ENCODE measurements around the gene TNC. TPM values are rescaled to one million over a fixed set of nuclear protein-coding genes. Genes with fewer than 3 reads are reported as not detected.

TNC gene
- total RNA-seq, 4 donors from 2014 or later = 79.7 to 242 (median 161) TPM

DNA sequence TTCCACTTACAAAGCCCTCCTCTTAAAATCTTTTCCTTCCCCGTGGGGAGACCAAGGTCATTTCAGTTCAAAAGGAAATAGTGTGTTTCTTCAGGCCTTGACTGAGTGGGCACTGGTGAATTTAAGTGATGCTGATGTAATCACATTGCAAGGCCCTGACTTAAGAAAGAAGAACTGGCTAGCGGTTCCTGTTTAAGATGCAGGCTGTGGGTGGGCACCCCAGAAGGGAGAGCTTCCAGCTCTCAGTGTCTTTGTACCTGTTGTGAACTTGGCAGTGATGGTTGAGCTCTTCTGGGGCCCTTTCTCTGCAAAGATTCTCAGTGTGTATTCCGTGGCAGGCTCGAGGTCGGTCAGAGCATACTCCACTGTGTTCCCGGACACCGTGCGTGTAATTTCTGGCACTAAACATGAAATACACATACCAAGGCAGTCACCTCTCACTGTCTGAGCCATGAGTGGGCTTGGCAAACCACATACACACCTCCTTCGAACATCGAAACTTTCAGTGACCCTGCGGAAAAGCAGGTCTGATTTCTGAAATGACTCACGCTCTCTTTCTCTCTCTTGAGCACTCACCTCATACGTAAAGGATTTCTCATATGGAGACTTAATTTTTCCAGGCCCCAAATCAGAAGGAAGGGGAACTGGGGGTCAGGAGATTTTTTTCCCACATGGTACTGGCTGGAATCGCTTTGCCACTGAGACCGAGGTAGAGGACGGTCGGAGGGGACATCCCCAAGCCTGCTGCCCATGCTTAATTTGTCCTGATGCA is 81.9 kb downstream of the TNC start:
- TF ChIP-seq, protein P1, sequence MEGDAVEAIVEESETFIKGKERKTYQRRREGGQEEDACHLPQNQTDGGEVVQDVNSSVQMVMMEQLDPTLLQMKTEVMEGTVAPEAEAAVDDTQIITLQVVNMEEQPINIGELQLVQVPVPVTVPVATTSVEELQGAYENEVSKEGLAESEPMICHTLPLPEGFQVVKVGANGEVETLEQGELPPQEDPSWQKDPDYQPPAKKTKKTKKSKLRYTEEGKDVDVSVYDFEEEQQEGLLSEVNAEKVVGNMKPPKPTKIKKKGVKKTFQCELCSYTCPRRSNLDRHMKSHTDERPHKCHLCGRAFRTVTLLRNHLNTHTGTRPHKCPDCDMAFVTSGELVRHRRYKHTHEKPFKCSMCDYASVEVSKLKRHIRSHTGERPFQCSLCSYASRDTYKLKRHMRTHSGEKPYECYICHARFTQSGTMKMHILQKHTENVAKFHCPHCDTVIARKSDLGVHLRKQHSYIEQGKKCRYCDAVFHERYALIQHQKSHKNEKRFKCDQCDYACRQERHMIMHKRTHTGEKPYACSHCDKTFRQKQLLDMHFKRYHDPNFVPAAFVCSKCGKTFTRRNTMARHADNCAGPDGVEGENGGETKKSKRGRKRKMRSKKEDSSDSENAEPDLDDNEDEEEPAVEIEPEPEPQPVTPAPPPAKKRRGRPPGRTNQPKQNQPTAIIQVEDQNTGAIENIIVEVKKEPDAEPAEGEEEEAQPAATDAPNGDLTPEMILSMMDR (IDR thresholded peaks at IDR 0.05) = no peak
- no peak for TF ChIP-seq POLR2A (IDR thresholded peaks at IDR 0.05)
- Histone ChIP-seq H3K36me3 (no peaks in the 10 kb centered on the region), H3K9me3 (no peaks in the 10 kb centered on the region), H3K4me1 (no peaks in the 10 kb centered on the region), H3K27me3 (no peaks in the 10 kb centered on the region), H3K4me3 (no peak overlapping the region), H3K27ac (peak overlapping the region; percentile 56 to 65)
- DNase-seq = no peak
- intact Hi-C loops (cut with DNase I; ENCODE audit: low total_unique reads) = no loop called here

DNA sequence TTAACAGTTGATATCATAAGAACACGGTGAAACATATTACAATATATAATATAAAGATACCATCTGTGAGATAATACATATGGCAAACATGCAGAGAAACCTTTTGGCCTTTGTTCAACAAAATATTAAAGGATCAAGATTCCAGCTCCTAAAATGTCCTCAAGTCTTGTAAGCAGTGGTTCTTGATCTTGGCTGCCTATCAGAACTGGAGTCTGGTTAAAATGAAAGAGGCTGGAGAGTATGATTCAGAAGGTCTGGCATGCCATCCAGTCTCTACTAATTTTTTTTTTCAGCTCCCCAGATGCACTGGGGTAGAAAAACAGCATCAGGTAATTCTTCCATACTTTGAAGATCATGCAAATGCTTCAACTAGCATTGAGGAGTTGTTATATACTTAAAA is 83.2 kb downstream of the TNC start:
- Histone ChIP-seq H3K27ac (peak overlapping the region; percentile 56 to 65), H3K36me3 (no peaks in the 10 kb centered on the region), H3K4me3 (no peak overlapping the region), H3K4me1 (no peaks in the 10 kb centered on the region), H3K9me3 (no peaks in the 10 kb centered on the region), H3K27me3 (no peaks in the 10 kb centered on the region)
- intact Hi-C loops (cut with DNase I; ENCODE audit: low total_unique reads) = no loop called here
- no peak for TF ChIP-seq POLR2A (IDR thresholded peaks at IDR 0.05)
- TF ChIP-seq, protein P1 (IDR thresholded peaks at IDR 0.05) = no peak
- no peak for DNase-seq

DNA sequence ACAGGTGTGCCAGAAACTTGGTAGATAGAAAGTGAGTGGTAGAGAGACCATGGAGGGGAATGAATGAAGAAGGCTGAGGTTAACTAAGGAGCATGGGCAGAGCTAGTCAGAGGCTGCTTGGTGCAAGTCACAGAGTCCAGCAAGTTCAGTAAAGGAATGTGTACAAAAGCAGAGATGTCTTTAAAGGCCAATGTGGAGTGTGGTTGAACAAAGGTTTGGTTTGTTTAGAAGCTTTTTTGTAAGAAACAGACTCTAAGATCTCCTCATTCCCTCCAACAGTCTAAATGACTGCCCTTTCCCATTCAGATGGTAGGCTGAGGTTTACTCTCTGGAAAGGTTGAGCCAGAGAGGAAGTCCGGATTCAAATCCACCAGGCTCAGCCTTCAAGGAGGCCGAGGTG is 84.2 kb downstream of the TNC start:
- TF ChIP-seq, protein P1 (IDR thresholded peaks at IDR 0.05) = no peak
- no peak overlapping the region for H3K27ac ChIP-seq
- intact Hi-C loops (cut with DNase I; ENCODE audit: low total_unique reads) = no loop called here
- no peaks in the 10 kb centered on the region for H3K4me1 ChIP-seq
- no peak for DNase-seq
- H3K27me3 ChIP-seq = no peaks in the 10 kb centered on the region
- H3K4me3 ChIP-seq = no peak overlapping the region
- no peaks in the 10 kb centered on the region for H3K9me3 ChIP-seq
- no peaks in the 10 kb centered on the region for H3K36me3 ChIP-seq

DNA sequence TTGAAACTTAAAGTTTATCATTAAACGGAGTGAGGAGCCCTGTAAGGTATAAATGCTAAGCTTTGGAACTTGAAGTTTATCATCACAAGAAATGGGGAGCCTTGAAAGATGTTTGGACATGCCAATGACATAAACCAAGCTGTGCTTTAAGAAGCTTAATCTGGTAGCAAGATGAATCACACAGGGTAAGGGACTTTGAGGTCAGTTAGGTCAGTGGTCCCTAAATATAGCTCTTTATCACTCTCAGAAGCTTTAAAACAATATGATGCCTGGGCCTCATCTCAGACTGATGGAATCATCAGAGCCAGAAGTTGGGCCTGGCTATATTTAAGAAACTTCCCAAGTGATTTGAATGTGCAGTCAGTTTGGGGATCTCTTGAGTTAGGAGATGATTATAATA is 85.7 kb downstream of the TNC start:
- no peak for DNase-seq
- Histone ChIP-seq H3K4me1 (no peaks in the 10 kb centered on the region), H3K27me3 (no peaks in the 10 kb centered on the region), H3K9me3 (no peaks in the 10 kb centered on the region), H3K27ac (no peak overlapping the region), H3K36me3 (no peaks in the 10 kb centered on the region), H3K4me3 (no peak overlapping the region)
- intact Hi-C loops (cut with DNase I; ENCODE audit: low total_unique reads) = no loop called here
- TF ChIP-seq, protein P1 (IDR thresholded peaks at IDR 0.05) = no peak
- TF ChIP-seq POLR2A (IDR thresholded peaks at IDR 0.05) = no peak

DNA sequence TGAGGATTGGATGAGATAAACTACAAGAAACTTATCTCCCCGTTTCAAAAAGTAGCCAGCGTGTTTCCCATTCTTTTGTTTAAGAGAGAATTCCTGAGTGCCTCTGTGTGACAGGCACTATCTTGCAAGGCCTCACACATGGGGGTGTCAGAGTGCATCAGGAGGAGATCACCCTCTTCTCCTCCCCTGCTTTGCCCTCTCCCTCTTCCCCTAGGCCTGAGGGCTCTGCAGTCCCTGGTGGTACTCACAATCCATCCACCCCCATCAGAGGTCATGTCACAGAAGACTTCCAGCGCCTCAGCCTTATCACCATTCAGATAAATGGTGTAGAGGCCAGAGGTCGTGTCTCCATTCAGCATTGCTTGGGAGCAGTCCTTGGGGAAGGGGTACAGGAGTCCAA is 88.0 kb downstream of the TNC start:
- Histone ChIP-seq H3K4me1 (no peaks in the 10 kb centered on the region), H3K36me3 (no peaks in the 10 kb centered on the region), H3K4me3 (no peak overlapping the region), H3K9me3 (no peaks in the 10 kb centered on the region), H3K27ac (no peak overlapping the region), H3K27me3 (no peaks in the 10 kb centered on the region)
- TF ChIP-seq, protein P1 (IDR thresholded peaks at IDR 0.05) = no peak
- no peak for TF ChIP-seq POLR2A (IDR thresholded peaks at IDR 0.05)
- no peak for DNase-seq
- intact Hi-C loops (cut with DNase I; ENCODE audit: low total_unique reads) = no loop called here
